Measurements from ENCODE around the gene DDX59. TPM values are rescaled to one million over a fixed set of nuclear protein-coding genes. Genes with fewer than 3 reads are reported as not detected.

The DDX59 gene
- polyA plus RNA-seq, 1 donor from 2014 or later, result 21.0 TPM

DNA sequence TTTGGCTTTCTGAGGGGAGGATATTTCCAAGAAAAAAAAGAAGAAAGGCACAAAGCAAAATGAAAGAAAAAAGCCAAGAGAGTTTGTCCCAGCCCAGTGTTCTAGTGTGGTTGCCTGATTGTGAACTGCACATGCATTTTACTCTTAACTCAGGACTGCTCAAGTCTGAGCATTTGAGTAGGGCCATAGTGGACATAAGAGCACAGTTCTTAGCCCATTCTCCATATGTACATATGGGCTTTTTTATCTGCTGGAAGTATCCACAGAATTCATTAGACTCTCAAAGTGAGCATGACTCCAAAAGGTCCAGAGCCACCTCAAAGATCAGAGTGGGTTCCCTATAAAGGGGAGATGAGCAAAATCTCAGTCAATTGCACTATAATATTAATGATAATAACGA is 13.6 kb upstream of the DDX59 start:
- Histone ChIP-seq H3K9me2 (ENCODE audit: insufficient read depth, low read length) (no peaks in the 10 kb centered on the region), H3K4me2 (ENCODE audit: low read length) (no peak overlapping the region), H3K4me3 (ENCODE audit: low read length) (no peak overlapping the region), H3K79me2 (replicated peaks; ENCODE audit: insufficient read depth, low read length) (no peaks in the 10 kb centered on the region), H4K20me1 (ENCODE audit: insufficient read depth) (no peaks in the 10 kb centered on the region), H3K27me3 (ENCODE audit: insufficient read depth, low read depth, low read length) (no peaks in the 10 kb centered on the region), H3K9ac (ENCODE audit: low read length) (no peak overlapping the region), H2AFZ (ENCODE audit: low read depth, low read length) (no peak overlapping the region), H3K9me3 (ENCODE audit: low read length) (no peaks in the 10 kb centered on the region), H3K36me3 (ENCODE audit: insufficient read depth, low read length) (no peaks in the 10 kb centered on the region), H3F3A (ENCODE audit: insufficient read depth, low read length, poor library complexity, severe bottlenecking) (no peaks in the 10 kb centered on the region), H3K27ac (ENCODE audit: low read length) (no peak overlapping the region)
- TF ChIP-seq EZH2 (IDR thresholded peaks at IDR 0.05; ENCODE audit: borderline replicate concordance, insufficient read depth, low read length, poor library complexity, severe bottlenecking) (no peak), POLR2AphosphoS5 (IDR thresholded peaks at IDR 0.05) (no peak), REST (IDR thresholded peaks at IDR 0.05; ENCODE audit: borderline replicate concordance) (no peak), MXI1 (conservative IDR thresholded peaks at IDR 0.05; ENCODE audit: poor library complexity, severe bottlenecking) (no peak), TAF1 (IDR thresholded peaks at IDR 0.05; ENCODE audit: low read depth) (no peak), SMC3 (conservative IDR thresholded peaks at IDR 0.05; ENCODE audit: poor library complexity) (no peak), CTCF (IDR thresholded peaks at IDR 0.05; ENCODE audit: poor library complexity, severe bottlenecking) (no peak), RAD21 (conservative IDR thresholded peaks at IDR 0.05) (no peak), EP300 (conservative IDR thresholded peaks at IDR 0.05; ENCODE audit: poor library complexity, severe bottlenecking) (no peak)

- no peak overlapping the region for H3K9ac ChIP-seq (ENCODE audit: low read length)
- H4K20me1 ChIP-seq (ENCODE audit: insufficient read depth), result no peaks in the 10 kb centered on the region
- no peaks in the 10 kb centered on the region for H3K27me3 ChIP-seq (ENCODE audit: insufficient read depth, low read depth, low read length)
- no peaks in the 10 kb centered on the region for H3K9me3 ChIP-seq (ENCODE audit: low read length)
- H3K79me2 ChIP-seq (replicated peaks; ENCODE audit: insufficient read depth, low read length), result no peaks in the 10 kb centered on the region
- no peak overlapping the region for H3K4me2 ChIP-seq (ENCODE audit: low read length)
- no peaks in the 10 kb centered on the region for H3F3A ChIP-seq (ENCODE audit: insufficient read depth, low read length, poor library complexity, severe bottlenecking)
- H2AFZ ChIP-seq (ENCODE audit: low read depth, low read length), result no peak overlapping the region
- H3K36me3 ChIP-seq (ENCODE audit: insufficient read depth, low read length), result no peaks in the 10 kb centered on the region
- no peak overlapping the region for H3K4me3 ChIP-seq (ENCODE audit: low read length)
- H3K27ac ChIP-seq (ENCODE audit: low read length), result no peak overlapping the region
- TF ChIP-seq TAF1 (IDR thresholded peaks at IDR 0.05; ENCODE audit: low read depth) (no peak), POLR2AphosphoS5 (IDR thresholded peaks at IDR 0.05) (no peak), CTCF (IDR thresholded peaks at IDR 0.05; ENCODE audit: poor library complexity, severe bottlenecking) (no peak), EZH2 (IDR thresholded peaks at IDR 0.05; ENCODE audit: borderline replicate concordance, insufficient read depth, low read length, poor library complexity, severe bottlenecking) (no peak), REST (IDR thresholded peaks at IDR 0.05; ENCODE audit: borderline replicate concordance) (no peak), EP300 (conservative IDR thresholded peaks at IDR 0.05; ENCODE audit: poor library complexity, severe bottlenecking) (no peak), SMC3 (conservative IDR thresholded peaks at IDR 0.05; ENCODE audit: poor library complexity) (no peak), MXI1 (conservative IDR thresholded peaks at IDR 0.05; ENCODE audit: poor library complexity, severe bottlenecking) (no peak), RAD21 (conservative IDR thresholded peaks at IDR 0.05) (no peak)
- H3K9me2 ChIP-seq (ENCODE audit: insufficient read depth, low read length), result no peaks in the 10 kb centered on the region
These were observed 11.5 kb upstream of the DDX59 start for GRCh38 chr1:200681231-200681630.
